ENCODE results near the gene KCNN3. TPM values are rescaled to one million over a fixed set of nuclear protein-coding genes. Genes with fewer than 3 reads are reported as not detected.

KCNN3 gene
- total RNA-seq, result under 0.01 and 0.32 TPM in 2 replicates

GRCh38 chr1:154870115-154870571 is at the start of gene KCNN3:
Gene KCNN3, minus strand, starts transcription at chr1:154870281. Its CDS starts 317 bp downstream, at chr1:154869964.

Other genes starting within 250 kb of the KCNN3 start
- 4.2 and 4.4 TPM in 2 replicates for gene PMVK, start 66.4 kb upstream of the KCNN3 start, total RNA-seq
- 87.2 and 138 TPM in 2 replicates for gene PBXIP1, start 85.8 kb upstream of the KCNN3 start, total RNA-seq
- gene PYGO2, start 91.5 kb upstream of the KCNN3 start, total RNA-seq, result 5.9 and 9.4 TPM in 2 replicates
- 249 and 465 TPM in 2 replicates for gene SHC1, start 100.5 kb upstream of the KCNN3 start, total RNA-seq
- gene CKS1B, start 104.4 kb upstream of the KCNN3 start, total RNA-seq, result 30.3 and 48.5 TPM in 2 replicates
- gene FLAD1, start 113.1 kb upstream of the KCNN3 start, total RNA-seq, result 15.1 and 18.9 TPM in 2 replicates
- not detected in 2 replicates for gene LENEP, start 123.3 kb upstream of the KCNN3 start, total RNA-seq
- 16.0 and 19.7 TPM in 2 replicates for gene ZBTB7B, start 132.5 kb upstream of the KCNN3 start, total RNA-seq
- gene DCST2, start 163.5 kb upstream of the KCNN3 start, total RNA-seq, result not detected in 2 replicates
- not detected in 2 replicates for gene DCST1, start 163.5 kb upstream of the KCNN3 start, total RNA-seq
- gene ADAM15, start 181.0 kb upstream of the KCNN3 start, total RNA-seq, result 61.5 and 108 TPM in 2 replicates
- gene EFNA4, start 193.5 kb upstream of the KCNN3 start, total RNA-seq, result 4.8 and 5.9 TPM in 2 replicates
- gene EFNA3, start 208.6 kb upstream of the KCNN3 start, total RNA-seq, result 1.8 and 2.7 TPM in 2 replicates